ENCODE measurements around the gene PRDM5. TPM values are rescaled to one million over a fixed set of nuclear protein-coding genes. Genes with fewer than 3 reads are reported as not detected.

Gene PRDM5
- total and polyA plus RNA-seq, 9 donors = 8.1 to 53.8 (median 36.3) TPM

- Histone ChIP-seq H3K4me1 (ENCODE audit: insufficient read depth) (peaks cover 10% of the 10 kb centered on the region), H3K27ac (no peak overlapping the region), H3K4me3 (no peak overlapping the region), H3K9me3 (no peaks in the 10 kb centered on the region), H3K36me3 (no peaks in the 10 kb centered on the region), H3K27me3 (no peaks in the 10 kb centered on the region)
- no peak for TF ChIP-seq POLR2A (IDR thresholded peaks at IDR 0.05)
- TF ChIP-seq CTCF (IDR thresholded peaks at IDR 0.05) = no peak
- no peak for TF ChIP-seq EP300 (IDR thresholded peaks at IDR 0.05)
- intact Hi-C loops (cut with DNase I) = no loop called here
- WGBS, 3 donors = 68 to 94% (median 82%) methylated on average over 1 of the region's 1 CpG
- DNase-seq = no peak
These were observed 3.2 kb downstream of the PRDM5 start for GRCh38 chr4:120919358-120919757.

GRCh38 chr4:120918788-120919187, 3.7 kb downstream of the PRDM5 start:
- H3K27ac ChIP-seq = peak overlapping the region in 1 of 2 donors; percentile 9
- H3K27me3 ChIP-seq = no peaks in the 10 kb centered on the region
- no peak overlapping the region for H3K4me3 ChIP-seq
- peak in 4 of 5 donors; percentile 31 to 58 (median 55) for DNase-seq
- 11 to 19% (median 16%) methylated on average over 2 of the region's 2 CpGs for WGBS, 3 donors
- H3K4me1 ChIP-seq (ENCODE audit: insufficient read depth) = peaks cover 8% of the 10 kb centered on the region
- intact Hi-C loops (cut with DNase I) = no loop called here
- no peaks in the 10 kb centered on the region for H3K36me3 ChIP-seq
- TF ChIP-seq EP300 (IDR thresholded peaks at IDR 0.05) (no peak), POLR2A (IDR thresholded peaks at IDR 0.05) (no peak), CTCF (IDR thresholded peaks at IDR 0.05) (no peak)
- no peaks in the 10 kb centered on the region for H3K9me3 ChIP-seq

GRCh38 chr4:120918092-120918491, 4.4 kb downstream of the PRDM5 start:
- Histone ChIP-seq H3K4me1 (ENCODE audit: insufficient read depth) (peaks cover 5% of the 10 kb centered on the region), H3K27ac (no peak overlapping the region), H3K4me3 (no peak overlapping the region), H3K9me3 (no peaks in the 10 kb centered on the region), H3K27me3 (no peaks in the 10 kb centered on the region), H3K36me3 (no peaks in the 10 kb centered on the region)
- TF ChIP-seq POLR2A (IDR thresholded peaks at IDR 0.05) (no peak), CTCF (IDR thresholded peaks at IDR 0.05) (no peak), EP300 (IDR thresholded peaks at IDR 0.05) (no peak)
- no peak for DNase-seq
- WGBS, 3 donors = 33 to 64% (median 56%) methylated on average over 2 of the region's 2 CpGs
- intact Hi-C loops (cut with DNase I) = no loop called here

- 54 to 96% (median 85%) methylated on average over 2 to 3 of the region's 3 CpGs for WGBS, 3 donors
- H3K4me1 ChIP-seq (ENCODE audit: insufficient read depth) = peaks cover 5% of the 10 kb centered on the region
- no peak overlapping the region for H3K27ac ChIP-seq
- H3K36me3 ChIP-seq = no peaks in the 10 kb centered on the region
- H3K27me3 ChIP-seq = no peaks in the 10 kb centered on the region
- DNase-seq = no peak
- TF ChIP-seq EP300 (IDR thresholded peaks at IDR 0.05) (no peak), CTCF (IDR thresholded peaks at IDR 0.05) (no peak), POLR2A (IDR thresholded peaks at IDR 0.05) (no peak)
- H3K9me3 ChIP-seq = no peaks in the 10 kb centered on the region
- intact Hi-C loops (cut with DNase I) = no loop called here
- H3K4me3 ChIP-seq = no peak overlapping the region
These were observed 5.6 kb downstream of the PRDM5 start for GRCh38 chr4:120916937-120917336.
